Measurements from ENCODE around the gene FAM98B. TPM values are rescaled to one million over a fixed set of nuclear protein-coding genes. Genes with fewer than 3 reads are reported as not detected.

The FAM98B gene
- total and polyA plus RNA-seq, 8 donors: 3.2 to 13.8 (median 5.7) TPM

DNA sequence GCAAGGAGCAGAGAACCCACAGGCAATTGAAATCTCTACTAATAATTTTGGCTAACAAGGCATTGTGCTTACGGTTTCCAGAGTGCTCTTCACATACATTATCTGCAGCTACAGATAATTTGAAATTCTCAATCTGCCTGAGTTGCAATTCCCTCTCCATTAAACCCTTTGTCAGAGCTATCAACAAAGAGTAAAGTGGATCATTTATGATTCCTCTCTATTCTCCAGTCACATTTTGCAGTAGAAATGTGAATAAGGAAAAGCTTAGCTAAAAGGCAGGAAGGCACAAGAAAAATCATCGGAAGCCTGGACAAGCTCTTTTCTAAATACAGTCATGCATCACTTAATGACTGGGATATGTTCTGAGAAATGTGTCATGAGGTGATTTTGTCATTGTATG is 49.6 kb downstream of the FAM98B start:
- no peak overlapping the region for H3K27ac ChIP-seq
- DNase-seq (no peak), ATAC-seq (no peak), FAIRE-seq (no peak)
- no peaks in the 10 kb centered on the region for H3K36me3 ChIP-seq
- no peaks in the 10 kb centered on the region for H3K4me1 ChIP-seq
- TF ChIP-seq, protein P1, sequence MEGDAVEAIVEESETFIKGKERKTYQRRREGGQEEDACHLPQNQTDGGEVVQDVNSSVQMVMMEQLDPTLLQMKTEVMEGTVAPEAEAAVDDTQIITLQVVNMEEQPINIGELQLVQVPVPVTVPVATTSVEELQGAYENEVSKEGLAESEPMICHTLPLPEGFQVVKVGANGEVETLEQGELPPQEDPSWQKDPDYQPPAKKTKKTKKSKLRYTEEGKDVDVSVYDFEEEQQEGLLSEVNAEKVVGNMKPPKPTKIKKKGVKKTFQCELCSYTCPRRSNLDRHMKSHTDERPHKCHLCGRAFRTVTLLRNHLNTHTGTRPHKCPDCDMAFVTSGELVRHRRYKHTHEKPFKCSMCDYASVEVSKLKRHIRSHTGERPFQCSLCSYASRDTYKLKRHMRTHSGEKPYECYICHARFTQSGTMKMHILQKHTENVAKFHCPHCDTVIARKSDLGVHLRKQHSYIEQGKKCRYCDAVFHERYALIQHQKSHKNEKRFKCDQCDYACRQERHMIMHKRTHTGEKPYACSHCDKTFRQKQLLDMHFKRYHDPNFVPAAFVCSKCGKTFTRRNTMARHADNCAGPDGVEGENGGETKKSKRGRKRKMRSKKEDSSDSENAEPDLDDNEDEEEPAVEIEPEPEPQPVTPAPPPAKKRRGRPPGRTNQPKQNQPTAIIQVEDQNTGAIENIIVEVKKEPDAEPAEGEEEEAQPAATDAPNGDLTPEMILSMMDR (IDR thresholded peaks at IDR 0.05): no peak
- H3K4me3 ChIP-seq: no peak overlapping the region
- WGBS, 2 donors: 87 to 93% methylated on average over 2 of the region's 2 CpGs
- intact Hi-C loops (cut with DNase I): no loop called here
- no peaks in the 10 kb centered on the region for H3K9me3 ChIP-seq
- H3K27me3 ChIP-seq: no peaks in the 10 kb centered on the region

- H3K4me1 ChIP-seq: no peaks in the 10 kb centered on the region
- no peak for ATAC-seq
- FAIRE-seq: no peak
- WGBS, 2 donors: 82 to 83% methylated on average over 4 of the region's 4 CpGs
- DNase-seq: no peak
- no peak overlapping the region for H3K27ac ChIP-seq
- H3K4me3 ChIP-seq: no peak overlapping the region
- no peaks in the 10 kb centered on the region for H3K9me3 ChIP-seq
- TF ChIP-seq, protein P1 (IDR thresholded peaks at IDR 0.05): no peak
- no peaks in the 10 kb centered on the region for H3K27me3 ChIP-seq
- no peaks in the 10 kb centered on the region for H3K36me3 ChIP-seq
- intact Hi-C loops (cut with DNase I): no loop called here
Measured at GRCh38 chr15:38504680-38505467, 50.9 kb downstream of the FAM98B start.

GRCh38 chr15:38506997-38507396 is 53.1 kb downstream of the FAM98B start:
- H3K27me3 ChIP-seq: no peaks in the 10 kb centered on the region
- intact Hi-C loops (cut with DNase I): no loop called here
- TF ChIP-seq, protein P1 (IDR thresholded peaks at IDR 0.05): no peak
- no peak overlapping the region for H3K4me3 ChIP-seq
- H3K9me3 ChIP-seq: no peaks in the 10 kb centered on the region
- 71 to 78% methylated on average over 4 of the region's 4 CpGs for WGBS, 2 donors
- no peak for FAIRE-seq
- no peaks in the 10 kb centered on the region for H3K4me1 ChIP-seq
- ATAC-seq: no peak
- H3K27ac ChIP-seq: no peak overlapping the region
- no peaks in the 10 kb centered on the region for H3K36me3 ChIP-seq
- DNase-seq: no peak

GRCh38 chr15:38507570-38507969 is 53.6 kb downstream of the FAM98B start:
- no peaks in the 10 kb centered on the region for H3K36me3 ChIP-seq
- ATAC-seq: no peak
- no peaks in the 10 kb centered on the region for H3K27me3 ChIP-seq
- H3K9me3 ChIP-seq: no peaks in the 10 kb centered on the region
- no peak for DNase-seq
- no peak overlapping the region for H3K4me3 ChIP-seq
- no peak overlapping the region for H3K27ac ChIP-seq
- FAIRE-seq: no peak
- intact Hi-C loops (cut with DNase I): no loop called here
- H3K4me1 ChIP-seq: no peaks in the 10 kb centered on the region
- 81 to 84% methylated on average over 7 of the region's 7 CpGs for WGBS, 2 donors
- TF ChIP-seq, protein P1 (IDR thresholded peaks at IDR 0.05): no peak

GRCh38 chr15:38508647-38509046 is 54.7 kb downstream of the FAM98B start:
- intact Hi-C loops (cut with DNase I): no loop called here
- WGBS, 2 donors: 71 to 83% methylated on average over 3 of the region's 3 CpGs
- Histone ChIP-seq H3K4me1 (no peaks in the 10 kb centered on the region), H3K27me3 (no peaks in the 10 kb centered on the region), H3K27ac (no peak overlapping the region), H3K36me3 (no peaks in the 10 kb centered on the region), H3K4me3 (no peak overlapping the region), H3K9me3 (no peaks in the 10 kb centered on the region)
- FAIRE-seq (no peak), DNase-seq (no peak), ATAC-seq (no peak)
- TF ChIP-seq, protein P1 (IDR thresholded peaks at IDR 0.05): no peak
